ENCODE results near the gene EFNB3.

EFNB3 gene

GRCh38 chr17:7711051-7711755 lies 6.2 kb downstream of the EFNB3 start:
- no peaks in the 10 kb centered on the region for H4K20me1 ChIP-seq (ENCODE audit: control insufficient read depth, insufficient read depth, low read depth, low read length)
- H3K27me3 ChIP-seq (ENCODE audit: control insufficient read depth, low read length), result peaks cover 53% of the 10 kb centered on the region
- no peak overlapping the region for H3K27ac ChIP-seq (ENCODE audit: low read depth, low read length)

GRCh38 chr17:7712111-7712771 lies 7.2 kb downstream of the EFNB3 start:
- peak overlapping the region; percentile 19; the same call in 1 of the 2 replicates for H3K4me2 ChIP-seq (ENCODE audit: low read length)
- TF ChIP-seq CTCF (IDR thresholded peaks at IDR 0.05; ENCODE audit: low read depth, low read length, poor library complexity, severe bottlenecking) (no peak), EZH2phosphoT487 (IDR thresholded peaks at IDR 0.05; ENCODE audit: borderline replicate concordance, low read length) (no peak)

More at GRCh38 chr17:7711051-7711755, 6.2 kb downstream of the EFNB3 start:
- TF ChIP-seq EZH2phosphoT487 (IDR thresholded peaks at IDR 0.05; ENCODE audit: borderline replicate concordance, low read length) (no peak), CTCF (IDR thresholded peaks at IDR 0.05; ENCODE audit: low read depth, low read length, poor library complexity, severe bottlenecking) (peak; percentile 50)
- Histone ChIP-seq H3K4me3 (ENCODE audit: low read length) (peak overlapping the region; percentile 27), H3K9me3 (ENCODE audit: control insufficient read depth, insufficient read depth, low read length) (no peaks in the 10 kb centered on the region), H3K4me1 (ENCODE audit: control insufficient read depth, low read length) (peaks cover 28% of the 10 kb centered on the region), H3K79me2 (ENCODE audit: control insufficient read depth, low read length) (no peaks in the 10 kb centered on the region), H3K4me2 (ENCODE audit: low read length) (peak overlapping the region; percentile 42), H3K9me2 (replicated peaks; ENCODE audit: control insufficient read depth, low read length) (no peaks in the 10 kb centered on the region), H3K36me3 (ENCODE audit: control insufficient read depth, low read length) (no peaks in the 10 kb centered on the region), H3F3A (ENCODE audit: control insufficient read depth, insufficient read depth) (0 out of 2 replicates have a peak, but pooled peaks cover 2% of the 10 kb centered on the region)

GRCh38 chr17:7713782-7714181 lies 8.8 kb downstream of the EFNB3 start:
- Histone ChIP-seq H3K27ac (ENCODE audit: low read depth, low read length) (no peak overlapping the region), H3K79me2 (ENCODE audit: control insufficient read depth, low read length) (no peaks in the 10 kb centered on the region), H3K4me2 (ENCODE audit: low read length) (no peak overlapping the region), H3F3A (ENCODE audit: control insufficient read depth, insufficient read depth) (0 out of 2 replicates have a peak, but pooled peaks cover 2% of the 10 kb centered on the region), H3K4me3 (ENCODE audit: low read length) (no peak overlapping the region), H3K9me3 (ENCODE audit: control insufficient read depth, insufficient read depth, low read length) (no peaks in the 10 kb centered on the region), H4K20me1 (ENCODE audit: control insufficient read depth, insufficient read depth, low read depth, low read length) (no peaks in the 10 kb centered on the region), H3K27me3 (ENCODE audit: control insufficient read depth, low read length) (peaks cover 67% of the 10 kb centered on the region), H3K36me3 (ENCODE audit: control insufficient read depth, low read length) (no peaks in the 10 kb centered on the region), H3K4me1 (ENCODE audit: control insufficient read depth, low read length) (peaks cover 38% of the 10 kb centered on the region), H3K9me2 (replicated peaks; ENCODE audit: control insufficient read depth, low read length) (no peaks in the 10 kb centered on the region)
- TF ChIP-seq CTCF (IDR thresholded peaks at IDR 0.05; ENCODE audit: low read depth, low read length, poor library complexity, severe bottlenecking) (no peak), EZH2phosphoT487 (IDR thresholded peaks at IDR 0.05; ENCODE audit: borderline replicate concordance, low read length) (no peak)

More at GRCh38 chr17:7712111-7712771, 7.2 kb downstream of the EFNB3 start:
- H3K27me3 ChIP-seq (ENCODE audit: control insufficient read depth, low read length), result peaks cover 53% of the 10 kb centered on the region
- no peak overlapping the region for H3K27ac ChIP-seq (ENCODE audit: low read depth, low read length)
- peaks cover 32% of the 10 kb centered on the region for H3K4me1 ChIP-seq (ENCODE audit: control insufficient read depth, low read length)
- no peak overlapping the region for H3K4me3 ChIP-seq (ENCODE audit: low read length)
- H4K20me1 ChIP-seq (ENCODE audit: control insufficient read depth, insufficient read depth, low read depth, low read length), result no peaks in the 10 kb centered on the region
- H3K36me3 ChIP-seq (ENCODE audit: control insufficient read depth, low read length), result no peaks in the 10 kb centered on the region
- no peaks in the 10 kb centered on the region for H3K79me2 ChIP-seq (ENCODE audit: control insufficient read depth, low read length)
- H3K9me2 ChIP-seq (replicated peaks; ENCODE audit: control insufficient read depth, low read length), result no peaks in the 10 kb centered on the region
- H3K9me3 ChIP-seq (ENCODE audit: control insufficient read depth, insufficient read depth, low read length), result no peaks in the 10 kb centered on the region
- 0 out of 2 replicates have a peak, but pooled peaks cover 2% of the 10 kb centered on the region for H3F3A ChIP-seq (ENCODE audit: control insufficient read depth, insufficient read depth)

Data from DOHH2 (cell line).